ENCODE measurements around the gene FSTL4. TPM values are rescaled to one million over a fixed set of nuclear protein-coding genes. Genes with fewer than 3 reads are reported as not detected.

Gene FSTL4
- polyA plus RNA-seq, 3 donors, result not detected

DNA sequence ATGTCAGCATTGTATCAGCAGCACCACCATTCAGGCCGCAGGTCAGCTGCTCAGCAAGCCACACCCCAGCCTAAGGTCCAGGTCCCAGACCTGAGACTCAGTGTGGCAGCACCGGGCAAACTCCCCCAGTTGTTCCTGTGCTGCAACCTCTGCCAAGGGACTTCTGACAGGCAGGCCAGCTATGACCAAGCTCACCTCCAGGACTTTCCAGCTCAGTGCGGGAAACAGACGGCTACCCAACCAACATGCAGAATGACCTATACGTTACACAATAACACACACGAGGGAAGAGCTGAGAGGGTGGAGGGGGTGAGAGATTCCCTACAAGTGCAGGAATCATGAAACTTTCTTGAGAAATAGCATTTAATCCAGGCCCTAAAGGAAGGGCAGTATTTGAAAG lies 143.7 kb downstream of the FSTL4 start:
- Histone ChIP-seq H3K4me3 (replicated peaks in 1 of 3; ENCODE audit: low read depth in 2 of 3, low read length in 3 of 3) (no peak overlapping the region), H3K27ac (ENCODE audit: low read depth in 1 of 2, low read length in 2 of 2) (no peak overlapping the region), H4K20me1 (ENCODE audit: insufficient read depth, low read length) (no peaks in the 10 kb centered on the region), H3K4me1 (ENCODE audit: control insufficient read depth in 1 of 2, insufficient read depth in 2 of 2, low read length in 2 of 2) (peaks cover 67 to 73% of the 10 kb centered on the region in 2 donors), H3K36me3 (replicated peaks in 1 of 2; ENCODE audit: control insufficient read depth in 1 of 2, insufficient read depth in 2 of 2, low read length in 2 of 2) (no peaks in the 10 kb centered on the region), H3K4me2 (replicated peaks; ENCODE audit: extremely low read depth, low read length, poor library complexity, severe bottlenecking) (no peak overlapping the region), H3K27me3 (ENCODE audit: control insufficient read depth in 2 of 2, insufficient read depth in 2 of 2, low read length in 2 of 2) (peaks cover 6 to 18% of the 10 kb centered on the region in 2 donors), H3K9me3 (replicated peaks in 1 of 2; ENCODE audit: control insufficient read depth in 1 of 2, insufficient read depth in 1 of 2, low read length in 2 of 2) (no peaks in the 10 kb centered on the region), H3K79me2 (ENCODE audit: insufficient read depth, low read length) (no peaks in the 10 kb centered on the region), H2AFZ (ENCODE audit: insufficient read depth, low read depth, low read length, poor library complexity, severe bottlenecking) (no peak overlapping the region), H3K9ac (ENCODE audit: insufficient read depth, low read length, poor library complexity, severe bottlenecking) (no peak overlapping the region)
- H3K27ac Mint-ChIP-seq, result peak overlapping the region in 2 of 7 donors; percentile 20 to 56
- intact Hi-C loops (cut with micrococcal nuclease), result no loop called here
- 80% methylated on average over 2 of the region's 6 CpGs for WGBS (ENCODE audit: insufficient coverage)
- H3K9me3 Mint-ChIP-seq, result peaks cover 0 to 12% (median 0%) of the 10 kb centered on the region in 7 donors
- peaks cover 0 to 11% of the 10 kb centered on the region in 2 donors for H3K36me3 Mint-ChIP-seq
- H3K4me1 Mint-ChIP-seq, result peaks cover 34% of the 10 kb centered on the region
- TF ChIP-seq, protein P1, sequence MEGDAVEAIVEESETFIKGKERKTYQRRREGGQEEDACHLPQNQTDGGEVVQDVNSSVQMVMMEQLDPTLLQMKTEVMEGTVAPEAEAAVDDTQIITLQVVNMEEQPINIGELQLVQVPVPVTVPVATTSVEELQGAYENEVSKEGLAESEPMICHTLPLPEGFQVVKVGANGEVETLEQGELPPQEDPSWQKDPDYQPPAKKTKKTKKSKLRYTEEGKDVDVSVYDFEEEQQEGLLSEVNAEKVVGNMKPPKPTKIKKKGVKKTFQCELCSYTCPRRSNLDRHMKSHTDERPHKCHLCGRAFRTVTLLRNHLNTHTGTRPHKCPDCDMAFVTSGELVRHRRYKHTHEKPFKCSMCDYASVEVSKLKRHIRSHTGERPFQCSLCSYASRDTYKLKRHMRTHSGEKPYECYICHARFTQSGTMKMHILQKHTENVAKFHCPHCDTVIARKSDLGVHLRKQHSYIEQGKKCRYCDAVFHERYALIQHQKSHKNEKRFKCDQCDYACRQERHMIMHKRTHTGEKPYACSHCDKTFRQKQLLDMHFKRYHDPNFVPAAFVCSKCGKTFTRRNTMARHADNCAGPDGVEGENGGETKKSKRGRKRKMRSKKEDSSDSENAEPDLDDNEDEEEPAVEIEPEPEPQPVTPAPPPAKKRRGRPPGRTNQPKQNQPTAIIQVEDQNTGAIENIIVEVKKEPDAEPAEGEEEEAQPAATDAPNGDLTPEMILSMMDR (IDR thresholded peaks at IDR 0.05), result no peak
- peak overlapping the region in 1 of 2 donors; percentile 44 for H3K4me3 Mint-ChIP-seq
- peaks cover 9 to 30% (median 25%) of the 10 kb centered on the region in 3 donors for H3K27me3 Mint-ChIP-seq (ENCODE audit: low read depth in 3 of 3)
- peak; percentile 15 to 75 (median 18) for DNase-seq

DNA sequence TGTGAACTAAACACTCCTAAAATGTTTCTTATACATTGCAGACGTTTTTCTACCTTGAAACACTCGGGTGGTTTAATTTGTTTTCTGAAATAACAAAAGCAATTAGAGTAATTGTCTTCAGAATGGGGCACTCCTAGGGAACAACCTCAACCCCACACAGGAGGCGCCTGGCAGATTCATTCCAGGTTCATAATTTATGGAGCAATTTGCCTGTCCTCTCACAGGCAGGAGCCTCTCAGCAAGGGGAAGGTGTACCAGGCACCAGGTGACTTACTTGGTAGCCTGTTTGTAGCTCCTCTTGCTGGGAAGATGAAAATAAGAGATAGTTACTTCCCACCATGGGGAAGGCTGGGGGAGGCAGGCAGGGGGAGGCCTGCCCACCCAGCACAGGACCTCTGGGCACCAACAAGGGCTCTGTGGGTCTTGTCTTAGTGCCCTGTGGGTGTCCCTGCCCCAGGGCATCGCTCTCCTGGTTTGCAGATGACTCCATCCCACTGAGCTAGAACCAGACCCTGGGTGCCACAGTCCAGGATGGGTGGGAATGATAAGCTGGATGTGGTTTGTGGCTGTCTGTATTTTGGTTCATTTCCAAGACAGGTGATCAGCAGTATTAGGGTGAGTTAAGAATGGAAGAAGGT lies 144.4 kb downstream of the FSTL4 start:
- Mint-ChIP-seq H3K36me3 (peaks cover 0 to 11% of the 10 kb centered on the region in 2 donors), H3K4me1 (peaks cover 38% of the 10 kb centered on the region), H3K9me3 (peaks cover 0 to 12% (median 0%) of the 10 kb centered on the region in 7 donors), H3K27ac (peak overlapping the region in 2 of 7 donors; percentile 56 to 70), H3K27me3 (ENCODE audit: low read depth in 3 of 3) (peaks cover 9 to 26% (median 21%) of the 10 kb centered on the region in 3 donors), H3K4me3 (peak overlapping the region in 1 of 2 donors; percentile 44)
- no peaks in the 10 kb centered on the region for H3K36me3 ChIP-seq (replicated peaks in 1 of 2; ENCODE audit: control insufficient read depth in 1 of 2, insufficient read depth in 2 of 2, low read length in 2 of 2)
- H3K4me3 ChIP-seq (replicated peaks in 1 of 3; ENCODE audit: low read depth in 2 of 3, low read length in 3 of 3), result no peak overlapping the region
- no peak overlapping the region for H3K9ac ChIP-seq (ENCODE audit: insufficient read depth, low read length, poor library complexity, severe bottlenecking)
- TF ChIP-seq, protein P1 (IDR thresholded peaks at IDR 0.05), result no peak
- no peaks in the 10 kb centered on the region for H3K9me3 ChIP-seq (replicated peaks in 1 of 2; ENCODE audit: control insufficient read depth in 1 of 2, insufficient read depth in 1 of 2, low read length in 2 of 2)
- intact Hi-C loops (cut with micrococcal nuclease), result no loop called here
- H3K27me3 ChIP-seq (ENCODE audit: control insufficient read depth in 2 of 2, insufficient read depth in 2 of 2, low read length in 2 of 2), result peaks cover 4 to 14% of the 10 kb centered on the region in 2 donors
- DNase-seq, result no peak
- WGBS (ENCODE audit: insufficient coverage), result 100% methylated on average over 2 of the region's 4 CpGs
- no peaks in the 10 kb centered on the region for H3K79me2 ChIP-seq (ENCODE audit: insufficient read depth, low read length)
- H3K27ac ChIP-seq (ENCODE audit: low read depth in 1 of 2, low read length in 2 of 2), result no peak overlapping the region
- no peak overlapping the region for H3K4me2 ChIP-seq (replicated peaks; ENCODE audit: extremely low read depth, low read length, poor library complexity, severe bottlenecking)
- H3K4me1 ChIP-seq (ENCODE audit: control insufficient read depth in 1 of 2, insufficient read depth in 2 of 2, low read length in 2 of 2), result peaks cover 67 to 73% of the 10 kb centered on the region in 2 donors
- no peaks in the 10 kb centered on the region for H4K20me1 ChIP-seq (ENCODE audit: insufficient read depth, low read length)
- H2AFZ ChIP-seq (ENCODE audit: insufficient read depth, low read depth, low read length, poor library complexity, severe bottlenecking), result no peak overlapping the region

Data from CD14-positive monocyte (primary cell).